Liver (tissue), 9 donors: ENCODE data around the gene CEP83. TPM values are rescaled to one million over a fixed set of nuclear protein-coding genes. Genes with fewer than 3 reads are reported as not detected.

Experiments
- DNase-seq: peaks from one replicate; pipeline ENCODE4 v3.0.0-alpha.2; 2017; ENCODE audit warnings: low spot score
- H3K27ac ChIP-seq, 2 donors: one replicate each; pipeline ENCODE4 v1.7.0; 2013; ENCODE audit warnings: inconsistent platforms in 2 of 2, low read length in 2 of 2, control low read depth in 1 of 2, low read depth in 1 of 2, mild to moderate bottlenecking in 1 of 2
- H3K27me3 ChIP-seq, 4 donors: one replicate each; pipeline versions ENCODE4 v1.6.1 to v1.7.0; 2013; ENCODE audit warnings: low read length in 3 of 4, inconsistent platforms in 1 of 4, mild to moderate bottlenecking in 1 of 4, moderate library complexity in 1 of 4; ENCODE audit not compliant: control insufficient read depth in 4 of 4, insufficient read depth in 4 of 4
- H3K36me3 ChIP-seq, 4 donors: one replicate each; pipeline versions ENCODE4 v1.6.1 to v1.7.0; 2013; ENCODE audit warnings: low read length in 3 of 4, mild to moderate bottlenecking in 3 of 4, low read depth in 1 of 4, moderate library complexity in 1 of 4; ENCODE audit not compliant: control insufficient read depth in 4 of 4, insufficient read depth in 3 of 4
- H3K4me1 ChIP-seq, 4 donors: one replicate each; pipeline versions ENCODE4 v1.6.1 to v1.7.0; 2013; ENCODE audit warnings: low read length in 3 of 4, mild to moderate bottlenecking in 3 of 4, moderate library complexity in 1 of 4; ENCODE audit not compliant: control insufficient read depth in 4 of 4, insufficient read depth in 4 of 4
- H3K4me3 ChIP-seq, 3 donors: one replicate each; pipeline versions ENCODE4 v1.6.1 to v1.7.0; 2013; ENCODE audit warnings: low read length in 3 of 3, control low read depth in 1 of 3, low read depth in 1 of 3, mild to moderate bottlenecking in 1 of 3
- H3K9ac ChIP-seq, 2 donors: one replicate each; pipeline ENCODE4 v1.7.0; 2013; ENCODE audit warnings: low read length in 2 of 2, mild to moderate bottlenecking in 2 of 2, moderate library complexity in 2 of 2, control low read depth in 1 of 2, low read depth in 1 of 2
- H3K9me3 ChIP-seq, 4 donors: one replicate each; pipeline versions ENCODE4 v1.6.1 to v1.7.0; 2013; ENCODE audit warnings: low read length in 3 of 4; ENCODE audit not compliant: control insufficient read depth in 4 of 4
- EGR1 ChIP-seq, 2 donors: IDR thresholded peaks; 2 replicates each; pipeline ENCODE4 v1.6.1; 2016 to 2018; ENCODE audit warnings: antibody characterized with exemption in 2 of 2, low read depth in 2 of 2
- FOXA1 ChIP-seq: IDR thresholded peaks from 2 replicates; pipeline ENCODE4 v1.6.1; 2016; ENCODE audit warnings: antibody characterized with exemption
- FOXA2 ChIP-seq: IDR thresholded peaks from 2 replicates; pipeline ENCODE4 v1.6.1; 2016; ENCODE audit warnings: antibody characterized with exemption
- GABPA ChIP-seq, 2 donors: IDR thresholded peaks in 1 of 2; conservative IDR thresholded peaks in 1 of 2; 2 replicates each; pipeline ENCODE4 v1.6.1; 2016; ENCODE audit warnings: antibody characterized with exemption in 2 of 2, mild to moderate bottlenecking in 1 of 2, moderate library complexity in 1 of 2
- HNF4G ChIP-seq: IDR thresholded peaks from 2 replicates; pipeline ENCODE4 v1.6.1; 2016; ENCODE audit warnings: antibody characterized with exemption
- RAD21 ChIP-seq, 2 donors: IDR thresholded peaks; 2 replicates each; pipeline ENCODE4 v1.6.1; 2016; ENCODE audit warnings: antibody characterized with exemption in 2 of 2, mild to moderate bottlenecking in 2 of 2
- RXRA ChIP-seq, 2 donors: IDR thresholded peaks; 2 replicates each; pipeline ENCODE4 v1.6.1; 2017 to 2018; ENCODE audit warnings: antibody characterized with exemption in 2 of 2, mild to moderate bottlenecking in 1 of 2
- TAF1 ChIP-seq: conservative IDR thresholded peaks from 2 replicates; pipeline ENCODE4 v1.6.1; 2016; ENCODE audit warnings: antibody characterized with exemption, mild to moderate bottlenecking
- YY1 ChIP-seq: IDR thresholded peaks from 2 replicates; pipeline ENCODE4 v1.6.1; 2016; ENCODE audit warnings: antibody characterized with exemption, mild to moderate bottlenecking
- WGBS: extraction: QIAGEN DNeasy Blood & Tissue Kit; methylation state at CpG from one replicate; pipeline ENCODE4 v1.1.7; 2013; 5-methylcytosine and 5-hydroxymethylcytosine counted together
- polyA plus RNA-seq, 2 donors: library from polyadenylated mRNA; stranded (reverse) in 1 of 2; unstranded in 1 of 2; fragments of 200-250 nt in 1 of 2; fragments of >200 nt in 1 of 2; fragmentation: Nextera tagmentation in 1 of 2; extraction: Ambion mirVana in 1 of 2; gene quantifications; one replicate each; pipeline versions ENCODE4 v1.2.1 to v1.2.3, GENCODE V29; 2013 to 2015
- total RNA-seq, 2 donors: library from RNA; depleted of rRNA; stranded (reverse); fragments of >200 nt; gene quantifications; one replicate each; pipeline ENCODE4 v1.2.3, GENCODE V29; 2014
- TF ChIP-seq, protein P1 (sequence below): fragments of 150-350 bp; IDR thresholded peaks from 2 replicates; pipeline ENCODE4 v1.5.1; 2017; ENCODE audit warnings: improper control_type of control experiment, low read depth, low read length; ENCODE audit not compliant: missing input control
- TF ChIP-seq, protein P2 (sequence below): IDR thresholded peaks from 2 replicates; pipeline ENCODE4 v1.6.1; 2016; ENCODE audit warnings: antibody characterized with exemption, mild to moderate bottlenecking
- TF ChIP-seq, protein P3 (sequence below): IDR thresholded peaks from 2 replicates; pipeline ENCODE4 v1.6.1; 2016; ENCODE audit warnings: antibody characterized with exemption
- TF ChIP-seq, protein P4 (sequence below): IDR thresholded peaks from 2 replicates; pipeline ENCODE4 v1.6.1; 2016; ENCODE audit warnings: antibody characterized with exemption
- TF ChIP-seq, protein P5 (sequence below): IDR thresholded peaks from 2 replicates; pipeline ENCODE4 v1.6.1; 2016; ENCODE audit warnings: antibody characterized with exemption
- donor health status: healthy.
- donor health status: healthy.
- donor health status: healthy.
- donor health status: healthy.
- donor health status: healthy.

Gene CEP83
- total and polyA plus RNA-seq, 4 donors: 1.9 to 8.4 (median 5.2) TPM

DNA sequence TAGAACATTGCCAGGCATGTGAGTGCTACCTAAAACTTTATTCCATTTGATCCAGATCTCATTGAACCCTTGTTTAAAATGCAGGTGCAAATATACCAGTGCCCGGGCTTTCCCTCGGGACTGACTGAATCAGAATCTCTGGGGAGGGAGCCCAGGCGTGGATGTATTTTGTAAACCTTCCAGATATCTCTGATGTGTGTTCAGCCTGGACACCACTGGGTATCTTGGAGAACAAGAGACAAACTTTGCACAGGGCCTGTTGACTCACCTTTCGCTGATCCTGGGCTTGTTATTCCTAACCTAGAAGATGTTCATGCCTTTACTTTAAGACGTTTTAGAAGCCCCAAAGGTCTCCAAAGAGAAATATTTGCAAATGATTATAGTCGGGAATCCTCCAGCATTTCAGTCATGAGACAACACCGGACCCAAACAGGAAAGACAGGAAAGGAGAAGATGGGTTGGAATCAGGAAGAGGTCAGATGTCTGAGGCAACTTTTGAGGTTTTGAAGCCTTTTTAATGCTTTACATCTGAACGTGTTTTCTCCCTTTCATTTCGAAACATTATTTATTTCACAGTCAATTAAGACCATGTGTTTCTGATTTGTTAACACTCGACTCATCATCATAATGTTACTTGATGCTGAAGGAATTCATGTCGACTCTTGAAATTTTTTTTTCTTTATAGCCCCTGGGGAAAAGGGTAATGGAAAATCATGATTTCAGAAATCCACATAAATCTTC, 192.7 kb downstream of the CEP83 start:
- H3K27ac ChIP-seq: no peak overlapping the region
- DNase-seq: no peak
- H3K4me3 ChIP-seq: no peak overlapping the region
- no peaks in the 10 kb centered on the region for H3K27me3 ChIP-seq
- H3K9ac ChIP-seq: no peak overlapping the region
- 76% methylated on average over 11 of the region's 11 CpGs for WGBS
- no peaks in the 10 kb centered on the region for H3K9me3 ChIP-seq
- TF ChIP-seq EGR1 (IDR thresholded peaks at IDR 0.05; ENCODE audit: low read depth in 2 of 2): no peak
- TF ChIP-seq, protein P1, sequence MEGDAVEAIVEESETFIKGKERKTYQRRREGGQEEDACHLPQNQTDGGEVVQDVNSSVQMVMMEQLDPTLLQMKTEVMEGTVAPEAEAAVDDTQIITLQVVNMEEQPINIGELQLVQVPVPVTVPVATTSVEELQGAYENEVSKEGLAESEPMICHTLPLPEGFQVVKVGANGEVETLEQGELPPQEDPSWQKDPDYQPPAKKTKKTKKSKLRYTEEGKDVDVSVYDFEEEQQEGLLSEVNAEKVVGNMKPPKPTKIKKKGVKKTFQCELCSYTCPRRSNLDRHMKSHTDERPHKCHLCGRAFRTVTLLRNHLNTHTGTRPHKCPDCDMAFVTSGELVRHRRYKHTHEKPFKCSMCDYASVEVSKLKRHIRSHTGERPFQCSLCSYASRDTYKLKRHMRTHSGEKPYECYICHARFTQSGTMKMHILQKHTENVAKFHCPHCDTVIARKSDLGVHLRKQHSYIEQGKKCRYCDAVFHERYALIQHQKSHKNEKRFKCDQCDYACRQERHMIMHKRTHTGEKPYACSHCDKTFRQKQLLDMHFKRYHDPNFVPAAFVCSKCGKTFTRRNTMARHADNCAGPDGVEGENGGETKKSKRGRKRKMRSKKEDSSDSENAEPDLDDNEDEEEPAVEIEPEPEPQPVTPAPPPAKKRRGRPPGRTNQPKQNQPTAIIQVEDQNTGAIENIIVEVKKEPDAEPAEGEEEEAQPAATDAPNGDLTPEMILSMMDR: no peak
- TF ChIP-seq TAF1: no peak
- TF ChIP-seq, protein P2, sequence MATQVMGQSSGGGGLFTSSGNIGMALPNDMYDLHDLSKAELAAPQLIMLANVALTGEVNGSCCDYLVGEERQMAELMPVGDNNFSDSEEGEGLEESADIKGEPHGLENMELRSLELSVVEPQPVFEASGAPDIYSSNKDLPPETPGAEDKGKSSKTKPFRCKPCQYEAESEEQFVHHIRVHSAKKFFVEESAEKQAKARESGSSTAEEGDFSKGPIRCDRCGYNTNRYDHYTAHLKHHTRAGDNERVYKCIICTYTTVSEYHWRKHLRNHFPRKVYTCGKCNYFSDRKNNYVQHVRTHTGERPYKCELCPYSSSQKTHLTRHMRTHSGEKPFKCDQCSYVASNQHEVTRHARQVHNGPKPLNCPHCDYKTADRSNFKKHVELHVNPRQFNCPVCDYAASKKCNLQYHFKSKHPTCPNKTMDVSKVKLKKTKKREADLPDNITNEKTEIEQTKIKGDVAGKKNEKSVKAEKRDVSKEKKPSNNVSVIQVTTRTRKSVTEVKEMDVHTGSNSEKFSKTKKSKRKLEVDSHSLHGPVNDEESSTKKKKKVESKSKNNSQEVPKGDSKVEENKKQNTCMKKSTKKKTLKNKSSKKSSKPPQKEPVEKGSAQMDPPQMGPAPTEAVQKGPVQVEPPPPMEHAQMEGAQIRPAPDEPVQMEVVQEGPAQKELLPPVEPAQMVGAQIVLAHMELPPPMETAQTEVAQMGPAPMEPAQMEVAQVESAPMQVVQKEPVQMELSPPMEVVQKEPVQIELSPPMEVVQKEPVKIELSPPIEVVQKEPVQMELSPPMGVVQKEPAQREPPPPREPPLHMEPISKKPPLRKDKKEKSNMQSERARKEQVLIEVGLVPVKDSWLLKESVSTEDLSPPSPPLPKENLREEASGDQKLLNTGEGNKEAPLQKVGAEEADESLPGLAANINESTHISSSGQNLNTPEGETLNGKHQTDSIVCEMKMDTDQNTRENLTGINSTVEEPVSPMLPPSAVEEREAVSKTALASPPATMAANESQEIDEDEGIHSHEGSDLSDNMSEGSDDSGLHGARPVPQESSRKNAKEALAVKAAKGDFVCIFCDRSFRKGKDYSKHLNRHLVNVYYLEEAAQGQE: no peak
- TF ChIP-seq RXRA (IDR thresholded peaks at IDR 0.05): no peak
- TF ChIP-seq FOXA2: no peak
- no peak for TF ChIP-seq YY1
- TF ChIP-seq, protein P3, sequence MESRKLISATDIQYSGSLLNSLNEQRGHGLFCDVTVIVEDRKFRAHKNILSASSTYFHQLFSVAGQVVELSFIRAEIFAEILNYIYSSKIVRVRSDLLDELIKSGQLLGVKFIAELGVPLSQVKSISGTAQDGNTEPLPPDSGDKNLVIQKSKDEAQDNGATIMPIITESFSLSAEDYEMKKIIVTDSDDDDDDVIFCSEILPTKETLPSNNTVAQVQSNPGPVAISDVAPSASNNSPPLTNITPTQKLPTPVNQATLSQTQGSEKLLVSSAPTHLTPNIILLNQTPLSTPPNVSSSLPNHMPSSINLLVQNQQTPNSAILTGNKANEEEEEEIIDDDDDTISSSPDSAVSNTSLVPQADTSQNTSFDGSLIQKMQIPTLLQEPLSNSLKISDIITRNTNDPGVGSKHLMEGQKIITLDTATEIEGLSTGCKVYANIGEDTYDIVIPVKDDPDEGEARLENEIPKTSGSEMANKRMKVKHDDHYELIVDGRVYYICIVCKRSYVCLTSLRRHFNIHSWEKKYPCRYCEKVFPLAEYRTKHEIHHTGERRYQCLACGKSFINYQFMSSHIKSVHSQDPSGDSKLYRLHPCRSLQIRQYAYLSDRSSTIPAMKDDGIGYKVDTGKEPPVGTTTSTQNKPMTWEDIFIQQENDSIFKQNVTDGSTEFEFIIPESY: no peak
- TF ChIP-seq GABPA (IDR thresholded peaks at IDR 0.05 in 1 of 2, conservative IDR thresholded peaks at IDR 0.05 in 1 of 2): no peak
- TF ChIP-seq RAD21 (IDR thresholded peaks at IDR 0.05): no peak
- no peak for TF ChIP-seq FOXA1
- no peaks in the 10 kb centered on the region for H3K4me1 ChIP-seq
- no peaks in the 10 kb centered on the region for H3K36me3 ChIP-seq

DNA sequence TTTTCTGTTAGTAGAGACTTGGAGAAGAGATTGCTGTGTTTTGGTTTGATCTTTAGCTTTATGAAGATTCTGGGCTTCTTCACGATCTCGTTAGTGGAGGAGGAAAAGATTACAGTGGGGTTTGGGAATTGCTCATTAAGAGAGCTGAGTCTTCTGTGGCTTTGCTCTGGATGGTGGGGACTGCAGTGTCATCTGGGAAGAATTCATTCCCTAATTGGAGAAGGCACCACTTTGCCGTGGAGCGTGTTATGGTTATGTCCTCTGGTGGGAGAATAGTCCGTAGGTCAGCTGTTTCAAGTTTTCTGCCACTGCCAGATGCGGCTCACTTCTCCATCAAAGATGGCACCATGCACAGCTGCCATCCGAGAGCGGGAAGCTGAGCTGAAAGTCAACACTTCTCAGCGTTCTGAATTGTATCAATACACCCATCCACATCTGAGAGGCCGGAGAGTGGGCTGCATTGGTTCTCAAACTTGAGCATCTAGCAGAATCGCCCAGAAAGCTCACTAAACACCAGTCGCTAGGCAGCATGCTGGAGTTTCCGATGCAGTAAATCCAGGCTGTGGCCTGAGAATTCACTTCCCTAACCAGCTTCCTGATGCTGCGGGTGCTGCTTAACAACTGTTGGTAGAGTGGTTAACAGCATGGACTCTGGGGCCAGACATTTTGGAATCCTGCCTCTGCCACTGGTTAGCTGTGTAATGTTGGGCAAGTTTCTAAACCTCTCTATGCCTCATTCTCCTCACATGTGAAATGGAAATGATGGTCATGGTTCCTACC, 193.5 kb downstream of the CEP83 start:
- 85% methylated on average over 14 of the region's 14 CpGs for WGBS

More for the DNA sequence above, 193.5 kb downstream of the CEP83 start:
- H3K9ac ChIP-seq: no peak overlapping the region
- no peaks in the 10 kb centered on the region for H3K27me3 ChIP-seq
- no peak for DNase-seq
- no peaks in the 10 kb centered on the region for H3K4me1 ChIP-seq
- TF ChIP-seq, protein P4, sequence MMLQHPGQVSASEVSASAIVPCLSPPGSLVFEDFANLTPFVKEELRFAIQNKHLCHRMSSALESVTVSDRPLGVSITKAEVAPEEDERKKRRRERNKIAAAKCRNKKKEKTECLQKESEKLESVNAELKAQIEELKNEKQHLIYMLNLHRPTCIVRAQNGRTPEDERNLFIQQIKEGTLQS: no peak
- TF ChIP-seq YY1 (no peak), HNF4G (no peak), FOXA2 (no peak)
- TF ChIP-seq, protein P5, sequence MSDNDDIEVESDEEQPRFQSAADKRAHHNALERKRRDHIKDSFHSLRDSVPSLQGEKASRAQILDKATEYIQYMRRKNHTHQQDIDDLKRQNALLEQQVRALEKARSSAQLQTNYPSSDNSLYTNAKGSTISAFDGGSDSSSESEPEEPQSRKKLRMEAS: no peak
- H3K9me3 ChIP-seq: no peaks in the 10 kb centered on the region
- no peak overlapping the region for H3K4me3 ChIP-seq
- H3K36me3 ChIP-seq: no peaks in the 10 kb centered on the region
- H3K27ac ChIP-seq: no peak overlapping the region
